ENCODE data around the gene AP1S1. TPM values are rescaled to one million over a fixed set of nuclear protein-coding genes. Genes with fewer than 3 reads are reported as not detected.

Gene AP1S1
- total and polyA plus RNA-seq, 7 donors, result 15.8 to 135 (median 31.4) TPM

DNA sequence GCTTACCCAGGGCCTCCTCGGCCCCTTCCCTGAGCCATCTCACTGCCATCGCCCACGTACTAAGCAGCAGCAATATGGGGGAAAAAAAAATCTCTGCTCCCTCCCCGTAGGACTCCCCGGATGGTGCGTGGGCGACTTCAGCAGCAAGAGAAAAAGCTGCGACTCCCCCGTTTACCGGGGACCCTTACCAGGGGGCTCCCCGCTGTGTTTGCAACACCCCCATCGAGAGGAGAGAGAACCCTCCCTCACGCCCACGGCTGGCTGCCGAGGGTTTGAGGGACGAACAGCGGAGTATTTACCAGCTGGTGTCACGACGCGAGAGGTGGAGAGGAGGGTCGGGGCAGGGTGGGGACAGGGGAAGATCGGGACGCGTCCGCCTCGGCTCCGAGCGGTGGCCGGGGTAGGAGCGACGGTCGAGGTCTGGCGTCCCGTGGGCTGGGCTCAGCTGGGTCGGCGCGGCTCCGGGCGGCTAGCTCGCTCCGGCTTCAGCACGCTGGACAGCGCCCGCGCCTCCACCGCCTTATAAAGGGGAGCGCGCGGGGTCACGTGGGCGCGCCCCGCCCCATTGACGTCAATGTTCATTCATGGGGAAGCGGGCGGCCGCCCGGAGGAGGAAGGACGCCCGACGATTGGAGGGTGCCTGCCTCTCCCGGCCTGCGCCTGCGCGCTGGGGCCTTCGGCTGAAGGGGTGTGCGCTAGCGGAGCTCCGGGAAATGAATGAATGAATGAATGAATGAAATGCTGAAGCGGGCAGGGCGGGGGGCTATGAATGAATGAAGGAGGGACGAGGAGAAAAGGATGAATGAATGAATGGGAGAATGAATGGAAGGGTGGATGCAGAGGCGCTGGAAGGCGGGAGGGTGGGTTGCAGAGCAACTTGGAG is 11.0 kb downstream of the AP1S1 start, which contains the start of gene VGF:
TSS of gene VGF (minus strand) at position 495 of the 883 bp plus-strand sequence. CDS start 726 bp downstream, outside the sequence.
- H3K4me1 ChIP-seq, result peaks cover 0 to 51% (median 47%) of the 10 kb centered on the region in 4 donors
- intact Hi-C loops (cut with DNase I), result loop anchor here (10.0 kb wide), 1 partner anchor 271 kb away; the partner anchor contains the start of gene ACHE
- H3K4me3 ChIP-seq, result no peak within 1 kb of the TSS
- no peak within 1 kb of the TSS for H3K27ac ChIP-seq
- no peaks in the 10 kb centered on the region for H3K9me3 ChIP-seq
- peaks cover 59 to 98% (median 92%) of the 10 kb centered on the region in 3 donors for H3K27me3 ChIP-seq
- TF ChIP-seq POLR2A (IDR thresholded peaks at IDR 0.05) (no peak), EP300 (IDR thresholded peaks at IDR 0.05) (no peak), POLR2AphosphoS5 (IDR thresholded peaks at IDR 0.05) (peak in 2 of 4 donors; percentile 39 to 72)
- TF ChIP-seq, protein P1, sequence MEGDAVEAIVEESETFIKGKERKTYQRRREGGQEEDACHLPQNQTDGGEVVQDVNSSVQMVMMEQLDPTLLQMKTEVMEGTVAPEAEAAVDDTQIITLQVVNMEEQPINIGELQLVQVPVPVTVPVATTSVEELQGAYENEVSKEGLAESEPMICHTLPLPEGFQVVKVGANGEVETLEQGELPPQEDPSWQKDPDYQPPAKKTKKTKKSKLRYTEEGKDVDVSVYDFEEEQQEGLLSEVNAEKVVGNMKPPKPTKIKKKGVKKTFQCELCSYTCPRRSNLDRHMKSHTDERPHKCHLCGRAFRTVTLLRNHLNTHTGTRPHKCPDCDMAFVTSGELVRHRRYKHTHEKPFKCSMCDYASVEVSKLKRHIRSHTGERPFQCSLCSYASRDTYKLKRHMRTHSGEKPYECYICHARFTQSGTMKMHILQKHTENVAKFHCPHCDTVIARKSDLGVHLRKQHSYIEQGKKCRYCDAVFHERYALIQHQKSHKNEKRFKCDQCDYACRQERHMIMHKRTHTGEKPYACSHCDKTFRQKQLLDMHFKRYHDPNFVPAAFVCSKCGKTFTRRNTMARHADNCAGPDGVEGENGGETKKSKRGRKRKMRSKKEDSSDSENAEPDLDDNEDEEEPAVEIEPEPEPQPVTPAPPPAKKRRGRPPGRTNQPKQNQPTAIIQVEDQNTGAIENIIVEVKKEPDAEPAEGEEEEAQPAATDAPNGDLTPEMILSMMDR (IDR thresholded peaks at IDR 0.05), result no peak
- WGBS, 2 donors, result 3 to 4% methylated on average over 74 of the region's 74 CpGs
- peaks cover 0 to 14% (median 2%) of the 10 kb centered on the region in 4 donors for H3K36me3 ChIP-seq
- DNase-seq, result peak; percentile 92

DNA sequence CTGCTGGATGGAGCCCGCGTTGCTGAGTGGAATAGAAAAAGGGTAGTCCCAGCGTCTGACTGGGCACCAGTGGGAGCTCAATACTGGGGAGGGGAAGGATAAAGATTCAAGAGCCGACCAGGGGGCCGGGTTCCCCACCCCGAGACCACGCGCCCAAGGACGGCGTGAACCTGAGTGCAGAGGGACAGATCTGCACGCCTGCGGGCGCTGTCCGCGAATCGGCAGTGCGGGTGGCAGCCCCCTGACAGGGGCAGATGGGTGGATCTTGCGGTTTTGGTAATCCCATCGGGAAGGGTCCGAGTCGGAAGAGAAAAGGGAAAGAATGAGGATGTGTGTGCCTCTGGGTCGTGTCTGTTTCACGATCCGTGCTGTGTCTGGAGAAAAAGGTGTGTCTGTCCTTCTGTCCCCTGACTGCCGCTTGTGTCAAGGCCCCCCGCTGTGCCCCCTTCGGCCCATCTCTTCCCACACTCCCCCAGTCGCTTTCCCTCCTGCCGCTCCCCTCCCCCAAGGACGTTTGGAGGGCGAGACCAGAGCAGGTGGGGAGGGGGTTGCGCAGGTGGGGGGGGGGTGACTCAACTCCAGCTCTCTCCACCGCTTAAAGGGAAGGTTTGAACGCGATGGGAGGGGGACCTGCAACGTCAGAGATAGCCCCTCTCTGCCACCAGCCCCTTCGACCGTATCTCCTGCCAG is 11.8 kb downstream of the AP1S1 start:
- H3K4me3 ChIP-seq, result no peak overlapping the region
- intact Hi-C loops (cut with DNase I), result loop anchor here (10.0 kb wide), 1 partner anchor 271 kb away; the partner anchor contains the start of gene ACHE
- peaks cover 0 to 6% (median 0%) of the 10 kb centered on the region in 4 donors for H3K36me3 ChIP-seq
- H3K4me1 ChIP-seq, result peaks cover 0 to 51% (median 47%) of the 10 kb centered on the region in 4 donors
- DNase-seq, result no peak
- H3K27ac ChIP-seq, result no peak overlapping the region
- H3K9me3 ChIP-seq, result no peaks in the 10 kb centered on the region
- peaks cover 67 to 100% (median 97%) of the 10 kb centered on the region in 3 donors for H3K27me3 ChIP-seq
- WGBS, 2 donors, result 2 to 5% methylated on average over 38 of the region's 38 CpGs
- TF ChIP-seq EP300 (IDR thresholded peaks at IDR 0.05), result no peak
- TF ChIP-seq, protein P1 (IDR thresholded peaks at IDR 0.05), result no peak
- no peak for TF ChIP-seq POLR2AphosphoS5 (IDR thresholded peaks at IDR 0.05)
- TF ChIP-seq POLR2A (IDR thresholded peaks at IDR 0.05), result no peak

DNA sequence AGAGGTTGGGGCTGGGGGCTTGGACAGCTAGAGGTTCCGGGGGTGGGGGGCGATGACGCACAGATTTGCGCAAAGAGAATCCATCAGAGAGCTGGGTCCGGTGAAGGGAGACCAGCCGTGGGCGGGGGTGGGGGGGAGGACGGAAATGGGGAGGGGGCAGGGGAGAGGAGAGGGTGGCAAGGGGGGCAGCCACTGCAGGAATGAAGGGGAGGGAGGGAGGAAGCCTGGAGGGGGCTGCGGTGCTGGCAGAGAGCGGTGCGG is 12.3 kb downstream of the AP1S1 start:
- TF ChIP-seq, protein P1 (IDR thresholded peaks at IDR 0.05), result no peak
- TF ChIP-seq EP300 (IDR thresholded peaks at IDR 0.05) (no peak), POLR2A (IDR thresholded peaks at IDR 0.05) (no peak), POLR2AphosphoS5 (IDR thresholded peaks at IDR 0.05) (no peak)
- Histone ChIP-seq H3K4me1 (peaks cover 0 to 51% (median 48%) of the 10 kb centered on the region in 4 donors), H3K27me3 (peaks cover 71 to 100% (median 97%) of the 10 kb centered on the region in 3 donors), H3K36me3 (peaks cover 0 to 1% (median 0%) of the 10 kb centered on the region in 4 donors), H3K27ac (no peak overlapping the region), H3K9me3 (no peaks in the 10 kb centered on the region), H3K4me3 (no peak overlapping the region)
- WGBS, 2 donors, result 2 to 7% methylated on average over 11 of the region's 11 CpGs
- intact Hi-C loops (cut with DNase I), result loop anchor here (10.0 kb wide), 1 partner anchor 272 kb away; the partner anchor contains the start of gene ACHE
- no peak for DNase-seq

DNA sequence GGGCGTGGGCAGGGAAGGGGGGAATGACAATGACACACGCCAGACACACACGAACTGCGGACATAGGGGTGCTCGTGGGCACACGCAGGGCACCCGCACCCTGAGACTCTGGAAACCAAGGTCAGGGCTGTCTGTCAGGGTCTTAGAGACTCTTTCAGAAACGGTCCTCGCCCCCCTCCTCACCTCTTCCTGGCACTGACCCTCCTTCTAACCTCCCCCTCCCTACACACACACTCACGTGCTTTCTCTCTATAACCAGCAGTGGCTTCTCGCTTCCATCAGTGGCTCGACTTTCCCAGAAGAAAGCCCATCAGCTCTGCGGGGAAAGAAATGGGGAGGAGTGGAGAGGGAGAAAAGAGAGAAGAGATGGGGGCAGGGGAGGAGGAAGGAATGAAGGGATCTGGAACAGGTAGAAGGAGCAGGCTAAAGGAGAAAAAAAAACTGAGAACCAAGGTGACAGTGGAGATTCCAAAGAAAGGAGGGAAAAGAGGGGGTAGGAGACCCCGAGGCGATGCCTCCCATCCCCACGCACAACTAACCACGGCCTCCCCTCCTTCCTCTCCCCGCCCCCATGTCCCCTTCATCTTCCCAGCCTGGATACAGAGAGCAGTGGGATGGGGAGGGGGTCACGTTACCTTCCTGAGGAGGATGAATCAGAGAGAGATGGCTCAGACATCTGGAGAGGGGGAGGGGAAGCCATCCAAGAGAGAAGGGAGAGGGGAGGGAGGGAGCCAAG is 12.8 kb downstream of the AP1S1 start:
- no peaks in the 10 kb centered on the region for H3K9me3 ChIP-seq
- peaks cover 0 to 54% (median 50%) of the 10 kb centered on the region in 4 donors for H3K4me1 ChIP-seq
- no peak overlapping the region for H3K27ac ChIP-seq
- intact Hi-C loops (cut with DNase I), result loop anchor here (10.0 kb wide), 1 partner anchor 272 kb away; the partner anchor contains the start of gene ACHE
- WGBS, 2 donors, result 2 to 3% methylated on average over 19 of the region's 19 CpGs
- DNase-seq, result no peak
- H3K4me3 ChIP-seq, result no peak overlapping the region
- H3K27me3 ChIP-seq, result peaks cover 76 to 100% (median 97%) of the 10 kb centered on the region in 3 donors
- H3K36me3 ChIP-seq, result no peaks in the 10 kb centered on the region
- TF ChIP-seq EP300 (IDR thresholded peaks at IDR 0.05) (no peak), POLR2A (IDR thresholded peaks at IDR 0.05) (no peak), POLR2AphosphoS5 (IDR thresholded peaks at IDR 0.05) (no peak)
- TF ChIP-seq, protein P1 (IDR thresholded peaks at IDR 0.05), result no peak
